SKM-1 treated with dmso at 0.1 percent for 144 hours (cell line): ENCODE results near the gene SLC25A44.
"Not testable (repeated sequence)": the region's sequence is repeated elsewhere in the genome, so short reads cannot be mapped to it uniquely, and the experiment has no call there.

Experiments
- DNase-seq: peaks from one replicate; lab custom pipeline; 2025; ENCODE audit not compliant: unreplicated experiment; lab: John Stamatoyannopoulos, UW

SLC25A44 gene

DNA sequence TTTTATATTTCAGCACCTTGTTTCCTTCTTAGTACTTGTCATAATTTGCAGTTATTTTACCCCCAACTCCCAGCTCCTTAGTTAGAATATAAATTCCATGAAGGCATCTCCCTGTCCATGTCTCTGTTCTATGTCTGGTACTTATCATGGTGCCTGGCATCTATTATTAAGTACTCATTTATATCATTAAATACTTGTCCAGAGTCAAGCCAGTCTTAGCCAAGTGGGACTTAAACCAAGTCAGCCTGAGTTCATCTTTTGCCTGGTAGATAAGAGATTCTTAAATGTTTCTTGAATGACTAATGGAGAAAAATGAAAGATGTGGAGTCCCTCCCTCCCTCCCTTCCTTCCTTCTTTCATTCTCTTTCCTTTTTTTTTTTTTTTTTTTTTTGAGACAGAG is 9.4 kb downstream of the SLC25A44 start:
- no peak for DNase-seq

DNA sequence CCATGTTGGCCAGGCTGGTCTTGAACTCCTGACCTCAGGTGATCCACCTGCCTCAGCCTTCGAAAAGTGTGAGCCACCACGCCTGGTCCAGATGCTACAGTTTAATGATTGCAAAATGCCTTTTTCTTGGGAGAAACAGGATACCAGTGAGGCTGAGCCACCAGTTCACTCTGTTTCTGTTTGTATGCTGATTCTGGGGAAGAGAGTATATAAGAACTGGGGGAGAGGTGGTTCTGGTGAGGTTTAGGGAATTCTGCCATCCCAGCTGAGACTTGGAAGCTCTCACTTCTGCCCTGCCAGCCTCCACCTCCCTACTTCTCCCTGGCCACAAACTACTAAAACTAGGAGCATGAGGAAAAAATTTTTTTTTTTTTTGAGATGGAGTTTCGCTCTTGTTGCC is 10.8 kb downstream of the SLC25A44 start:
- no peak for DNase-seq

DNA sequence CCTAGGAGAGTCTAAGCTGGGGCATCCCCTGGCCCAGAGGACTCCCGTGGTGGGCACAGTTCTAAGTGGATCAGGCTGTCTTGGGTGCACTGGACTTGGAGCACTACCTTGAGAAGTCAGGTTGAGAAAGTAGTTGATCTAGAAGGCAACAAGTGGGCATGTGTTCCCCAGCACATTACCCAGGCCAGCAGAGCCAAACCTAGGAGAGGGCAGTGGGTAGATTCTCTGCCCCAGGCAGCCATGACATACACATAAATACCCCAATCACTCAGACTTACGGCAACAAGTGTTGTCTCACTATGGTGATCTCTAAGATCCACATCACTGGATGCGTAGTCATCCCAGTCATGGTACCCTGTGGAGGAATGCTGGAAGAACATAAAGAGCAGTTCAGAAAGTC is 17.3 kb downstream of the SLC25A44 start:
- DNase-seq, result no peak

DNA sequence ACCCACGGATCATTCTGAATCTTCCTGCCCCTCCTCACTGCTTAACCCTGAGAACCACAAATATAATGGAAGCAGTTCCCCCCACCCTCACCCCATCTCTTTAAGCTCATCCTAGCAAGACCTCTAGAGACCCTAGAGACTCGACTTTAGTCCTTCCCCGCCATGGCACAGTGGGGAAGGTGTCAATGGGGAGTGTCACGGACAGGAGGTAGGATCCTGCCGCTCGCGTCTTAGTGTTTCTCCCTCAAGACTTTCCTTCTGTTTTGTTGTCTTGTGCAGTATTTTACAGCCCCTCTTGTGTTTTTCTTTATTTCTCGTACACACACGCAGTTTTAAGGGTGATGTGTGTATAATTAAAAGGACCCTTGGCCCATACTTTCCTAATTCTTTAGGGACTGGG is 18.2 kb downstream of the SLC25A44 start:
- no peak for DNase-seq

DNA sequence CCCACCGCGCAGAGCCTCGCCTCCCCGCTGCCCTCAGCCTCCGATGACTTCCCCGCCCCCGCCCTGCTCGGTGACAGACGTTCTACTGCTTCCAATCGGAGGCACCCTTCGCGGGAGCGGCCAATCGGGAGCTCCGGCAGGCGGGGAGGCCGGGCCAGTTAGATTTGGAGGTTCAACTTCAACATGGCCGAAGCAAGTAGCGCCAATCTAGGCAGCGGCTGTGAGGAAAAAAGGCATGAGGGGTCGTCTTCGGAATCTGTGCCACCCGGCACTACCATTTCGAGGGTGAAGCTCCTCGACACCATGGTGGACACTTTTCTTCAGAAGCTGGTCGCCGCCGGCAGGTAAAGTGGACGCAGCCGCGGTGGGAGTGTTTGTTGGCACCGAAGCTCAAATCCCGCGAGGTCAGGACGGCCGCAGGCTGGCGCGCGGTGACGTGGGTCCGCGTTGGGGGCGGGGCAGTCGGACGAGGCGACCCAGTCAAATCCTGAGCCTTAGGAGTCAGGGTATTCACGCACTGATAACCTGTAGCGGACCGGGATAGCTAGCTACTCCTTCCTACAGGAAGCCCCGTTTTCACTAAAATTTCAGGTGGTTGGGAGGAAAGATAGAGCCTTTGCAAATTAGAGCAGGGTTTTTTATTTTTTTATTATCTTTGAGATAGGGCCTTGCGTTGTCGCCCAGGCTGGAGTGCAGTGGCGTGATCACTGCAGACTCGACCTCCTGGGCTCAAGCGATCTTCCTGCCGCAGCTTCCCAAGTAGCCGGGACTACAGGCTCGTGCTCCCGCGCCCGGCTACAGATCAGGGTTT is 19.1 kb downstream of the SLC25A44 start, which contains the start of gene PMF1:
Gene PMF1 (plus strand): TSS at position 175 of the 811 bp plus-strand sequence. CDS start 9 bp downstream, at position 184.
- peak; percentile 97 for DNase-seq

GRCh38 chr1:156213644-156213966 is 19.7 kb downstream of the SLC25A44 start:
- no peak for DNase-seq

GRCh38 chr1:156214024-156214748 is 20.3 kb downstream of the SLC25A44 start:
- DNase-seq, result no peak

- DNase-seq, result not testable (repeated sequence)
Measured at GRCh38 chr1:156216361-156217086, 22.6 kb downstream of the SLC25A44 start.

DNA sequence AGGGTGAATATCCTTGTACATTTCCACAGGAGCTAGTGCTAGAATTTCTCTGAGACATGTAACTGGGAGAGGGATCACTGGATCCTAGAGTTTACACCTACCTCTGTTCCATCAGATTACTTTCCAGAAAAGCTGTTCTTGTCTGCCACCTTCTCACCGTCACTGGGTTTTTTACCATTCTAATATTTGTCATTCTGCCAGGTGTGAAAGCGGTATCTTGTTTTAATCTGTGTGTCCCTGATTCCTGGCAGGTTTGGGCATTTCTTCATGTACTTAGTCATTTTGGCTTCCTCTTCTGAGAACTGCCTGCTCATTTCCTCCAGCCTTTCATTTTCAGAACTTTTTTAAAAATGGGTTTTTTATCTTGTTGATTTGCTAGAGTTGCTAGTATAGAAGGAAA is 24.0 kb downstream of the SLC25A44 start:
- DNase-seq, result peak; percentile 11

DNA sequence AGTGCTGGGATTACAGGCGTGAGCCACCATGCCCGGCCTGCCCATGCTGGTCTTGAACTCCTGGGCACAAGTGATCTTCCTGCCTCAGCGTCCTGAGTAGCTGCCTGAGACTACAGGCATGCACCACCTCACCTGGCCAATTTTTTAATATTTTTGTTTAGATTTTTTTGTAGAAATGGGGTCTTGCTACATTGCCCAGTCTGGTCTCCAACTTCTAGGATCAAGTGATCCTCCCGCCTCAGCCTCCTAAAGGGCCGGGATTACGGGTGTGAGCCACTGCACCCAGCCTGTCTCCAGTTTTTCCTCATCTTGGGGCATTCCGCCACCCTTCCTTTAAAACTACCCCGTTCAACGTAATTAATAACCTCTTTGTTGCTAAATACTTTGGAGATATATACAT is 26.3 kb downstream of the SLC25A44 start:
- no peak for DNase-seq

- DNase-seq, result no peak
Measured at GRCh38 chr1:156221986-156222692, 28.2 kb downstream of the SLC25A44 start.

DNA sequence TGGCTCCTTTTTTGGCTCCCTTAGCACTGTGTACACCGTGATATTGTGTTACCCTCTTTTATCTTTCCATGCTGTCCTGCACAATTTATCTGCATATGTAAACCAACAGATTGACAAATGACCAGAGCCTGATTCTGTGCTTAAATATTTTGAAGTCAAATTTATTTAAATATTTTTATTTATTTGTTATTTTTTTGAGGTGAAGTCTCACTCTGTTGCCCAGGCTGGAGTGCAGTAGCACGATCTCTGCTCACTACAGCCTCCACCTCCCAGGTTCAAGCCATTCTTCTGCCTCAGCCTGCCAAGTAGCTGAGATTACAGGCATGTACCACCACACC is 31.7 kb downstream of the SLC25A44 start:
- no peak for DNase-seq

- DNase-seq, result no peak
Measured at GRCh38 chr1:156226116-156226538, 32.2 kb downstream of the SLC25A44 start.

- no peak for DNase-seq
Measured at GRCh38 chr1:156226782-156227181, 32.9 kb downstream of the SLC25A44 start.

GRCh38 chr1:156228501-156228900 is 34.6 kb downstream of the SLC25A44 start:
- DNase-seq, result no peak

GRCh38 chr1:156229809-156230472 is 36.0 kb downstream of the SLC25A44 start:
- no peak for DNase-seq

GRCh38 chr1:156230473-156230837 is 36.6 kb downstream of the SLC25A44 start:
- DNase-seq, result no peak

DNA sequence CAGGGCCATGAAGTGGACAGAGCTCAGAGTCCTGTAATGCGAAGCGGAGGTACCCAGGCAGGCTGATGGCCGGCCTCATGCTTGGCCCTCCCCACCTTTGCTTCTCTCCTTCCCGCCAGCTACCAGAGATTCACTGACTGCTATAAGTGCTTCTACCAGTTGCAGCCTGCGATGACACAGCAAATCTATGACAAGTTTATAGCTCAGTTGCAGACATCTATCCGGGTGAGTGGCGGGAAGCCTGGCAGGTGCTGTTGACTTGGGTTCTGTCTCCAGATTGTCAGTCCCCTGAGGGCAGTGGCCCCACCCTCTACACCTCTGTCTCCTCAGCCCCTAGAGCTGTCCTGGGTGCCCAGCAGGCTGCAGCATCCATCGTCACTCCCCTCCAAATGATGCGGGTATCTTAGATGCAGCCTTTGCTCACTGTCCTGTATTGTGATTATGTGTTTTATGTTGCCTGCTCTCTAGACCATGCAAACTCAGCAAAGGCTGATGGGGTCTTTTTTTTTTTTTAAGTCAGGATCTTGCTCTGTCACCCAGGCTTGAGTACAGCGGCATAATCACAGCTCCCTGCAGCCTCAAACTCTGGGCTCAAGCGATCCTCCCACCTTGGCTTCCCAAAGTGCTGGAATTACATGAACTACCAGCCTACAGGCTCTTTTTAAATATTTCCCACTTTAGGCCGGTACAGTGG is 38.4 kb downstream of the SLC25A44 start:
- no peak for DNase-seq

GRCh38 chr1:156233426-156234127 is 39.7 kb downstream of the SLC25A44 start:
- DNase-seq, result no peak

GRCh38 chr1:156236164-156236563 is 42.3 kb downstream of the SLC25A44 start:
- no peak for DNase-seq
